ENCODE results near the gene ZNF670. TPM values are rescaled to one million over a fixed set of nuclear protein-coding genes. Genes with fewer than 3 reads are reported as not detected.

ZNF670 gene
- total RNA-seq, 4 donors from 2014 or later = 3.5 to 7.4 (median 4.4) TPM

- no peaks in the 10 kb centered on the region for H3K36me3 ChIP-seq
- no peak overlapping the region for H3K27ac ChIP-seq
- H3K9me3 ChIP-seq = no peaks in the 10 kb centered on the region
- H3K4me1 ChIP-seq = peaks cover 6 to 7% of the 10 kb centered on the region in 2 donors
- DNase-seq = no peak
- intact Hi-C loops (cut with DNase I) = no loop called here
- H3K27me3 ChIP-seq = no peaks in the 10 kb centered on the region
- H3K4me3 ChIP-seq (replicated peaks in 1 of 3) = no peak overlapping the region
- 78 to 80% methylated on average over 3 of the region's 3 CpGs for WGBS, 2 donors
- TF ChIP-seq POLR2A (IDR thresholded peaks at IDR 0.05) = no peak
- TF ChIP-seq CTCF (IDR thresholded peaks at IDR 0.05) = no peak
Observed at GRCh38 chr1:247077213-247077612, 1.4 kb downstream of the ZNF670 start.

- DNase-seq = no peak
- Histone ChIP-seq H3K4me3 (replicated peaks in 1 of 3) (no peak overlapping the region), H3K27ac (no peak overlapping the region), H3K27me3 (no peaks in the 10 kb centered on the region), H3K4me1 (no peaks in the 10 kb centered on the region), H3K9me3 (no peaks in the 10 kb centered on the region), H3K36me3 (no peaks in the 10 kb centered on the region)
- TF ChIP-seq POLR2A (IDR thresholded peaks at IDR 0.05) = no peak
- TF ChIP-seq CTCF (IDR thresholded peaks at IDR 0.05) = no peak
- intact Hi-C loops (cut with DNase I) = no loop called here
- 80 to 96% methylated on average over 3 of the region's 3 CpGs for WGBS, 2 donors
Observed at GRCh38 chr1:247070645-247071044, 8.0 kb downstream of the ZNF670 start.

- H3K27me3 ChIP-seq = no peaks in the 10 kb centered on the region
- 79 to 89% methylated on average over 3 of the region's 3 CpGs for WGBS, 2 donors
- intact Hi-C loops (cut with DNase I) = no loop called here
Observed at GRCh38 chr1:247064304-247064703, 14.3 kb downstream of the ZNF670 start.

GRCh38 chr1:247060771-247061170 is 17.8 kb downstream of the ZNF670 start:
- TF ChIP-seq CTCF (IDR thresholded peaks at IDR 0.05) = no peak
- TF ChIP-seq POLR2A (IDR thresholded peaks at IDR 0.05) = no peak
- no peaks in the 10 kb centered on the region for H3K9me3 ChIP-seq
- no peak overlapping the region for H3K27ac ChIP-seq
- intact Hi-C loops (cut with DNase I) = no loop called here
- no peaks in the 10 kb centered on the region for H3K27me3 ChIP-seq
- no peaks in the 10 kb centered on the region for H3K4me1 ChIP-seq
- no peak overlapping the region for H3K4me3 ChIP-seq (replicated peaks in 1 of 3)
- no peaks in the 10 kb centered on the region for H3K36me3 ChIP-seq
- DNase-seq = no peak
- 88 to 95% methylated on average over 4 of the region's 4 CpGs for WGBS, 2 donors

More at GRCh38 chr1:247064304-247064703, 14.3 kb downstream of the ZNF670 start:
- H3K4me1 ChIP-seq = no peaks in the 10 kb centered on the region
- no peak for DNase-seq
- H3K27ac ChIP-seq = no peak overlapping the region
- no peaks in the 10 kb centered on the region for H3K9me3 ChIP-seq
- H3K36me3 ChIP-seq = no peaks in the 10 kb centered on the region
- H3K4me3 ChIP-seq (replicated peaks in 1 of 3) = no peak overlapping the region
- no peak for TF ChIP-seq CTCF (IDR thresholded peaks at IDR 0.05)
- no peak for TF ChIP-seq POLR2A (IDR thresholded peaks at IDR 0.05)

GRCh38 chr1:247056071-247056470 is 22.5 kb downstream of the ZNF670 start:
- intact Hi-C loops (cut with DNase I) = loop anchor here (10.0 kb wide), 2 partner anchors 61 to 89 kb away; no protein-coding TSS in a partner anchor

More at GRCh38 chr1:247056071-247056470, 22.5 kb downstream of the ZNF670 start:
- no peaks in the 10 kb centered on the region for H3K27me3 ChIP-seq
- no peaks in the 10 kb centered on the region for H3K4me1 ChIP-seq
- H3K9me3 ChIP-seq = no peaks in the 10 kb centered on the region
- WGBS, 2 donors = 93 to 99% methylated on average over 2 of the region's 2 CpGs
- no peak overlapping the region for H3K27ac ChIP-seq
- no peak for DNase-seq
- H3K36me3 ChIP-seq = no peaks in the 10 kb centered on the region
- H3K4me3 ChIP-seq (replicated peaks in 1 of 3) = no peak overlapping the region
- TF ChIP-seq CTCF (IDR thresholded peaks at IDR 0.05) = no peak
- no peak for TF ChIP-seq POLR2A (IDR thresholded peaks at IDR 0.05)
